Hematopoietic multipotent progenitor cell treated with erythropoietin and hydrocortisone succinate and interleukin-3 and kit ligand, for 8 days (in vitro differentiated cells): ENCODE data around the gene STXBP4.

Experiments used
- DNase-seq: peaks from one replicate; pipeline ENCODE4 v3.0.0-alpha.2; 2015

Gene STXBP4

GRCh38 chr17:54968262-54968987 is at the start of gene STXBP4, which contains the start of gene COX11:
Gene STXBP4 (plus strand): TSS chr17:54968765. CDS start chr17:54986220, 17,455 bp downstream.
Gene COX11 (minus strand): TSS chr17:54968654. CDS start chr17:54968646, 8 bp downstream.
- DNase-seq = peak; percentile 97

GRCh38 chr17:54919425-54919824 is 49.1 kb upstream of the STXBP4 start:
- no peak for DNase-seq

- no peak for DNase-seq
Measured at GRCh38 chr17:54920819-54921218, 47.7 kb upstream of the STXBP4 start.

GRCh38 chr17:54924405-54924804 is 44.2 kb upstream of the STXBP4 start:
- DNase-seq = no peak

GRCh38 chr17:54927525-54927924 is 41.0 kb upstream of the STXBP4 start:
- DNase-seq = no peak

- DNase-seq = no peak
Measured at GRCh38 chr17:54932711-54933110, 35.9 kb upstream of the STXBP4 start.

- DNase-seq = no peak
Measured at GRCh38 chr17:54933921-54934320, 34.6 kb upstream of the STXBP4 start.

GRCh38 chr17:54935471-54935870 is 33.1 kb upstream of the STXBP4 start:
- DNase-seq = no peak

- DNase-seq = no peak
Measured at GRCh38 chr17:54937018-54937417, 31.5 kb upstream of the STXBP4 start.

GRCh38 chr17:54937426-54937825 is 31.1 kb upstream of the STXBP4 start:
- DNase-seq = no peak

GRCh38 chr17:54941285-54941684 is 27.3 kb upstream of the STXBP4 start:
- DNase-seq = no peak

GRCh38 chr17:54944796-54945195 is 23.8 kb upstream of the STXBP4 start:
- DNase-seq = peak; percentile 67

- no peak for DNase-seq
Measured at GRCh38 chr17:54945231-54945630, 23.3 kb upstream of the STXBP4 start.

- peak; percentile 43 for DNase-seq
Measured at GRCh38 chr17:54945671-54946070, 22.9 kb upstream of the STXBP4 start.

- no peak for DNase-seq
Measured at GRCh38 chr17:54947396-54947795, 21.2 kb upstream of the STXBP4 start.

- peak; percentile 29 for DNase-seq
Measured at GRCh38 chr17:54948380-54948779, 20.2 kb upstream of the STXBP4 start.

GRCh38 chr17:54950116-54950515 is 18.4 kb upstream of the STXBP4 start:
- DNase-seq = no peak

- no peak for DNase-seq
Measured at GRCh38 chr17:54951286-54951685, 17.3 kb upstream of the STXBP4 start.

- DNase-seq = no peak
Measured at GRCh38 chr17:54956791-54957190, 11.8 kb upstream of the STXBP4 start.

GRCh38 chr17:54967621-54968261 is 824 bp upstream of the STXBP4 start:
- DNase-seq = peak; percentile 67

- DNase-seq = no peak
Measured at GRCh38 chr17:54968988-54969332, 395 bp downstream of the STXBP4 start.

- DNase-seq = no peak
Measured at GRCh38 chr17:54969658-54970572, 1.4 kb downstream of the STXBP4 start.

GRCh38 chr17:54971147-54971546 is 2.6 kb downstream of the STXBP4 start:
- no peak for DNase-seq

GRCh38 chr17:54971901-54972300 is 3.3 kb downstream of the STXBP4 start:
- DNase-seq = no peak
